A549 (cell line): ENCODE data around the gene UBXN2A. TPM values are rescaled to one million over a fixed set of nuclear protein-coding genes. Genes with fewer than 3 reads are reported as not detected.

Source experiments
- ATAC-seq, 2 experiments: fragments of 200-7000 bp in 1 of 2; fragments of >200 bp in 1 of 2; cut with Nextera tagmentation in 1 of 2; cut with Tn5 transposase in 1 of 2; 3 replicates each; pipeline versions ENCODE4 v1.8.0 to v1.9.1; 2018 to 2020; ENCODE audit warnings: mild to moderate bottlenecking in 1 of 2, moderate library complexity in 1 of 2
- CTCF ChIA-PET: fragments of 300-600 bp; sonication (Branson Sonifier 250); formaldehyde crosslinking; extraction: SDS; loops from one replicate; lab custom pipeline; 2021; ENCODE audit warnings: antibody characterized with exemption, inconsistent platforms; lab: Yijun Ruan, JAX
- POLR2A ChIA-PET: fragments of 350-600 bp; formaldehyde crosslinking; extraction: SDS; loops from one replicate; lab custom pipeline; 2021; ENCODE audit warnings: antibody characterized with exemption, inconsistent platforms; lab: Yijun Ruan, JAX
- DNase-seq, 2 experiments: peaks; one replicate each; pipeline versions ENCODE4 v3.0.0 to v3.0.0-alpha.2; 2011 to 2016; ENCODE audit warnings: low read depth in 1 of 2, low spot score in 1 of 2
- FAIRE-seq: peaks from 2 replicates; lab custom pipeline; 2011; peaks lifted over from hg19 to GRCh38; lab: Jason Lieb, UNC
- H3K27ac ChIP-seq, 2 experiments: fragments of >200 bp; sonication (Bioruptor Twin); formaldehyde crosslinking; 3 replicates each; pipeline ENCODE4 v1.5.1; 2016 to 2017
- H3K4me1 ChIP-seq: fragments of >200 bp; sonication (Bioruptor Twin); formaldehyde crosslinking; 3 replicates; pipeline ENCODE4 v1.6.1; 2016
- H3K4me2 ChIP-seq: fragments of >200 bp; sonication (Bioruptor Twin); formaldehyde crosslinking; 3 replicates; pipeline ENCODE4 v1.6.1; 2016
- H3K4me3 ChIP-seq: fragments of >200 bp; sonication (Bioruptor Twin); formaldehyde crosslinking; 3 replicates; pipeline ENCODE4 v1.5.1; 2016
- H3K9me3 ChIP-seq: fragments of >200 bp; sonication (Bioruptor Twin); formaldehyde crosslinking; 3 replicates; pipeline ENCODE4 v1.6.1; 2016
- BHLHE40 ChIP-seq: IDR thresholded peaks from 2 replicates; pipeline ENCODE4 v1.6.1; 2012; ENCODE audit warnings: low read depth, low read length, inconsistent platforms
- CHD2 ChIP-seq: fragments of 150-350 bp; IDR thresholded peaks from 2 replicates; pipeline ENCODE4 v1.6.1; 2014; ENCODE audit warnings: low read length; ENCODE audit not compliant: partially characterized antibody
- EHMT2 ChIP-seq: fragments of 200-600 bp; sonication (generic); IDR thresholded peaks from 2 replicates; pipeline ENCODE4 v1.6.1; 2016; ENCODE audit warnings: antibody characterized with exemption, low read depth, mild to moderate bottlenecking, moderate library complexity
- FOXS1 ChIP-seq: fragments of 250-450 bp; sonication (Bioruptor Pico); IDR thresholded peaks from 2 replicates; pipeline ENCODE4 v1.5.0; 2020; ENCODE audit warnings: mild to moderate bottlenecking, moderate library complexity
- HDAC2 ChIP-seq: fragments of 200-600 bp; sonication (generic); IDR thresholded peaks from 2 replicates; pipeline ENCODE4 v1.6.1; 2016
- HEYL ChIP-seq: fragments of 250-450 bp; sonication (Bioruptor Pico); IDR thresholded peaks from 2 replicates; pipeline ENCODE4 v1.8.0; 2021; ENCODE audit warnings: mild to moderate bottlenecking, moderate library complexity
- HOXB13 ChIP-seq: fragments of 250-450 bp; sonication (Bioruptor Pico); IDR thresholded peaks from 2 replicates; pipeline ENCODE4 v1.5.0; 2020; ENCODE audit warnings: low read depth, mild to moderate bottlenecking, moderate library complexity
- HOXB5 ChIP-seq: fragments of 250-450 bp; sonication (Bioruptor Pico); IDR thresholded peaks from 2 replicates; pipeline ENCODE4 v1.5.0; 2020; ENCODE audit warnings: mild to moderate bottlenecking, moderate library complexity
- JUN ChIP-seq, 2 experiments: fragments of >200 bp; sonication (Bioruptor Twin); formaldehyde crosslinking; IDR thresholded peaks; 2 replicates in 1 of 2; 3 replicates in 1 of 2; pipeline ENCODE4 v1.6.1; 2016 to 2017
- KDM1A ChIP-seq: fragments of 200-600 bp; sonication (generic); IDR thresholded peaks from 2 replicates; pipeline ENCODE4 v1.6.1; 2016; ENCODE audit warnings: low read depth, mild to moderate bottlenecking
- KDM5A ChIP-seq: fragments of 200-600 bp; sonication (generic); IDR thresholded peaks from 2 replicates; pipeline ENCODE4 v1.6.1; 2016; ENCODE audit warnings: antibody characterized with exemption, mild to moderate bottlenecking
- MAZ ChIP-seq: fragments of 150-350 bp; IDR thresholded peaks from 2 replicates; pipeline ENCODE4 v1.6.1; 2014; ENCODE audit warnings: antibody characterized with exemption, low read depth, low read length, borderline replicate concordance
- NFE2L2 ChIP-seq: fragments of 150-350 bp; conservative IDR thresholded peaks from 2 replicates; pipeline ENCODE4 v1.6.1; 2014; ENCODE audit warnings: low read length
- NR3C1 ChIP-seq: fragments of >200 bp; sonication (Bioruptor Twin); formaldehyde crosslinking; IDR thresholded peaks from 3 replicates; pipeline ENCODE4 v1.6.1; 2017
- PHF8 ChIP-seq: fragments of 200-600 bp; sonication (generic); IDR thresholded peaks from 2 replicates; pipeline ENCODE4 v1.6.1; 2016; ENCODE audit warnings: low read depth, mild to moderate bottlenecking, antibody characterized with exemption, moderate library complexity, borderline replicate concordance
- RCOR1 ChIP-seq: fragments of 150-350 bp; IDR thresholded peaks from 2 replicates; pipeline ENCODE4 v1.6.1; 2014; ENCODE audit warnings: antibody characterized with exemption, low read length, low read depth
- RNF2 ChIP-seq: fragments of 200-600 bp; sonication (generic); IDR thresholded peaks from 2 replicates; pipeline ENCODE4 v1.6.1; 2016; ENCODE audit warnings: low read depth, mild to moderate bottlenecking, antibody characterized with exemption, moderate library complexity, borderline replicate concordance
- TP53 ChIP-seq: fragments of 250-450 bp; sonication (Bioruptor Pico); IDR thresholded peaks from 2 replicates; pipeline ENCODE4 v1.5.0; 2021; ENCODE audit warnings: mild to moderate bottlenecking, moderate library complexity
- ZC3H11A ChIP-seq: fragments of 450-650 bp; IDR thresholded peaks from 2 replicates; pipeline ENCODE4 v1.6.1; 2014; ENCODE audit warnings: antibody characterized with exemption, mild to moderate bottlenecking
- ZFP36 ChIP-seq: fragments of 450-650 bp; IDR thresholded peaks from 2 replicates; pipeline ENCODE4 v1.6.1; 2014; ENCODE audit warnings: borderline replicate concordance; ENCODE audit not compliant: partially characterized antibody
- ZNF302 ChIP-seq: fragments of 250-450 bp; sonication (Bioruptor Pico); IDR thresholded peaks from 2 replicates; pipeline ENCODE4 v1.9.0; 2021; ENCODE audit warnings: inconsistent platforms, mild to moderate bottlenecking, moderate library complexity
- WGBS: methylation state at CpG from one replicate; pipeline ENCODE4 v1.1.6; 2017; ENCODE audit errors: missing lambda C conversion rate; 5-methylcytosine and 5-hydroxymethylcytosine counted together
- polyA plus RNA-seq, 4 experiments: library from polyadenylated mRNA; depleted of rRNA in 3 of 4; stranded (reverse); fragments of >200 nt; fragmentation: RNase III in 1 of 4; extraction: RNeasy Plus Mini Kit Qiagen cat#74134 plus additional on column Dnase treatment in 1 of 4; gene quantifications; 2 replicates in 3 of 4; 3 replicates in 1 of 4; pipeline ENCODE4 v1.2.3, GENCODE V29; 2011 to 2017
- TF ChIP-seq, protein P1 (sequence below): fragments of 150-350 bp; IDR thresholded peaks from 2 replicates; pipeline ENCODE4 v1.6.1; 2014; ENCODE audit warnings: low read depth, mild to moderate bottlenecking, low read length
- TF ChIP-seq, protein P2 (sequence below): fragments of 450-650 bp; IDR thresholded peaks from 2 replicates; pipeline ENCODE4 v1.6.1; 2014; ENCODE audit warnings: antibody characterized with exemption
- TF ChIP-seq, protein P3 (sequence below): fragments of 200-600 bp; sonication (generic); IDR thresholded peaks from 2 replicates; pipeline ENCODE4 v1.6.1; 2016; ENCODE audit warnings: antibody characterized with exemption, mild to moderate bottlenecking, moderate library complexity
- TF ChIP-seq, protein P4 (sequence below): IDR thresholded peaks from 2 replicates; pipeline ENCODE4 v1.6.1; 2012

The UBXN2A gene
- polyA plus RNA-seq, 2 of the 4 experiments (the other 2 are of a cell fraction): 13.7 to 25.4 TPM

DNA sequence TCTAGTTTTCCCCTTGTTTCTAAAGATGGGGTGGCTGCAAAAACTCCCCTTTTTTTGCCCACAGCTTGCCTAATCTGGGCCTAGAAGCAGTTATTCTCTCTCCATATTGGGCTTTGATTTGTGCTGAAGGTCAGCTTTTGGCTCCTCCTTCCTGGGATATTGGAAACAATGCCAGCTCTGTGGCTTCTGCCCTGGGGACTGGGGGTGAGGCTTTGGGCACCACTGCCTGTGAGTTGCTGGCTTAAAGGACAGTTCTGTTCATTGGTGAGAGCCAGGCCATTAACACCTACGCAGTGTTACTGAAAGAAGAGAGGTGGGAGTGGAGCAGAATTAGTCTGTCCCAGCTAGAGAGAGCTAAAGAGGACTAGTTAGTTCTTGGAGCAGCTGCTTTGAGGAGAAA, 4.3 kb downstream of the UBXN2A start:
- ChIA-PET CTCF (interaction anchor here (0.5 to 2.3 kb wide), 6 partner anchors 18 to 1060 kb away, joined by 3 to 17 read pairs (median 4); partner anchors contain the start of genes ATAD2B and TP53I3), POLR2A (no interaction called here)
- Histone ChIP-seq H3K4me1 (peaks cover 22% of the 10 kb centered on the region), H3K4me3 (no peak overlapping the region), H3K9me3 (no peaks in the 10 kb centered on the region), H3K4me2 (peak overlapping the region; percentile 17; the same call in 1 of the 3 replicates), H3K27ac (no peak overlapping the region)
- FAIRE-seq: no peak
- WGBS: 96% methylated on average over 1 of the region's 1 CpG
- no peak for DNase-seq
- no peak for ATAC-seq
- TF ChIP-seq ZNF302 (CRISPR knock-in tag): no peak
- no peak for TF ChIP-seq KDM1A
- TF ChIP-seq TP53 (CRISPR knock-in tag): no peak
- TF ChIP-seq ZFP36: no peak
- no peak for TF ChIP-seq NR3C1
- TF ChIP-seq, protein P1, sequence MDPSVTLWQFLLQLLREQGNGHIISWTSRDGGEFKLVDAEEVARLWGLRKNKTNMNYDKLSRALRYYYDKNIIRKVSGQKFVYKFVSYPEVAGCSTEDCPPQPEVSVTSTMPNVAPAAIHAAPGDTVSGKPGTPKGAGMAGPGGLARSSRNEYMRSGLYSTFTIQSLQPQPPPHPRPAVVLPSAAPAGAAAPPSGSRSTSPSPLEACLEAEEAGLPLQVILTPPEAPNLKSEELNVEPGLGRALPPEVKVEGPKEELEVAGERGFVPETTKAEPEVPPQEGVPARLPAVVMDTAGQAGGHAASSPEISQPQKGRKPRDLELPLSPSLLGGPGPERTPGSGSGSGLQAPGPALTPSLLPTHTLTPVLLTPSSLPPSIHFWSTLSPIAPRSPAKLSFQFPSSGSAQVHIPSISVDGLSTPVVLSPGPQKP: no peak
- no peak for TF ChIP-seq RCOR1
- TF ChIP-seq ZC3H11A: no peak
- no peak for TF ChIP-seq NFE2L2
- TF ChIP-seq, protein P2, sequence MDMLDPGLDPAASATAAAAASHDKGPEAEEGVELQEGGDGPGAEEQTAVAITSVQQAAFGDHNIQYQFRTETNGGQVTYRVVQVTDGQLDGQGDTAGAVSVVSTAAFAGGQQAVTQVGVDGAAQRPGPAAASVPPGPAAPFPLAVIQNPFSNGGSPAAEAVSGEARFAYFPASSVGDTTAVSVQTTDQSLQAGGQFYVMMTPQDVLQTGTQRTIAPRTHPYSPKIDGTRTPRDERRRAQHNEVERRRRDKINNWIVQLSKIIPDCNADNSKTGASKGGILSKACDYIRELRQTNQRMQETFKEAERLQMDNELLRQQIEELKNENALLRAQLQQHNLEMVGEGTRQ: no peak
- TF ChIP-seq FOXS1 (CRISPR knock-in tag): no peak
- no peak for TF ChIP-seq CHD2
- no peak for TF ChIP-seq PHF8

DNA sequence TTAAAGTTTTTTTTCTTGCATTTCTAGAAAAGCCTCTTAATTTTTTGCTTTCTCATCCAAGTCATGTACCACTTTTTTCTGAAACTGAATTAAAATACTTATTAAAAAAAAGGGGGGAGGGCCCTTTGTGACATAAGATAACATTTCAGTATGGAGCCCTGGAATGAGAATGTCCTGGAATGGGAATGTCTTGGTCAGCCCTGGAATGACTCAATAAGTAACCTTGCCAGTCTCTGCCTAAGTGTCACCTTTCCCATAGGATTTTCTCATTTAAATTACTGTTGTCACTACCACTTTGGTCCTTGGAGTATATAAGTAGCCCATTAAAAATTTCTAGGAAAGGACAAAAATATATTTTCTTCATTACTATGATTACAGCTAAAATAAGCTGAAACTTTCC, 4.7 kb downstream of the UBXN2A start:
- ChIA-PET CTCF (interaction anchor here (0.5 to 2.3 kb wide), 5 partner anchors 18 to 900 kb away, joined by 3 to 17 read pairs (median 4); partner anchors contain the start of genes ATAD2B and TP53I3), POLR2A (no interaction called here)
- no peaks in the 10 kb centered on the region for H3K9me3 ChIP-seq
- no peak overlapping the region for H3K4me3 ChIP-seq
- peaks cover 22% of the 10 kb centered on the region for H3K4me1 ChIP-seq
- DNase-seq: no peak
- no peak for FAIRE-seq
- TF ChIP-seq RNF2 (no peak), MAZ (no peak)
- H3K4me2 ChIP-seq: peak overlapping the region; percentile 17; the same call in 1 of the 3 replicates
- H3K27ac ChIP-seq: no peak overlapping the region
- no peak for ATAC-seq

DNA sequence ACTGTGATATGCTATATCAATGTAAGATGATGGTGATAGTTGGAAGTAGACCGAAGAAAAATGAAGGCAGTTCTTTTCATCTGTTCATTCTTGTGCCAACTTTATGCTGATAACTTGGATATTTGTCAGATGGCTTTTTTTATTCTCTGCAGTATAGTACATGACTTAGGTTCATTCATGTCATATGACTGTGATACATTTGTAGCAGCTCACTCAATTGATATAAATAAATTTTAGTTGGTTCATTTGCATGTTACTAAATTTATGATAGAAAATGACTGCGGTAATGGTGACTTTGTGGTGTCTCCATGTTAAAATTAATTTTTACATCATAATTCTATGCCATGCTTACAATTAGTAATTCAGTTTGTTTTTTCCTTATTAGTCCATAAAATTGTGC, 7.1 kb downstream of the UBXN2A start:
- DNase-seq: no peak
- Histone ChIP-seq H3K9me3 (no peaks in the 10 kb centered on the region), H3K27ac (no peak overlapping the region), H3K4me3 (no peak overlapping the region), H3K4me1 (peaks cover 14% of the 10 kb centered on the region; the same call in 2 of the 3 replicates), H3K4me2 (no peak overlapping the region)
- ChIA-PET POLR2A (no interaction called here), CTCF (interaction anchor here (1.2 kb wide), 1 partner anchor 20 kb away, joined by 4 read pairs; the partner anchor contains the start of gene ATAD2B)
- ATAC-seq: no peak
- TF ChIP-seq, protein P1: no peak
- TF ChIP-seq KDM5A: no peak
- no peak for TF ChIP-seq BHLHE40
- TF ChIP-seq MAZ: no peak
- no peak for TF ChIP-seq EHMT2
- no peak for TF ChIP-seq HOXB5 (CRISPR knock-in tag)
- TF ChIP-seq, protein P2: no peak
- no peak for TF ChIP-seq CHD2
- TF ChIP-seq HEYL (CRISPR knock-in tag): no peak
- TF ChIP-seq, protein P3, sequence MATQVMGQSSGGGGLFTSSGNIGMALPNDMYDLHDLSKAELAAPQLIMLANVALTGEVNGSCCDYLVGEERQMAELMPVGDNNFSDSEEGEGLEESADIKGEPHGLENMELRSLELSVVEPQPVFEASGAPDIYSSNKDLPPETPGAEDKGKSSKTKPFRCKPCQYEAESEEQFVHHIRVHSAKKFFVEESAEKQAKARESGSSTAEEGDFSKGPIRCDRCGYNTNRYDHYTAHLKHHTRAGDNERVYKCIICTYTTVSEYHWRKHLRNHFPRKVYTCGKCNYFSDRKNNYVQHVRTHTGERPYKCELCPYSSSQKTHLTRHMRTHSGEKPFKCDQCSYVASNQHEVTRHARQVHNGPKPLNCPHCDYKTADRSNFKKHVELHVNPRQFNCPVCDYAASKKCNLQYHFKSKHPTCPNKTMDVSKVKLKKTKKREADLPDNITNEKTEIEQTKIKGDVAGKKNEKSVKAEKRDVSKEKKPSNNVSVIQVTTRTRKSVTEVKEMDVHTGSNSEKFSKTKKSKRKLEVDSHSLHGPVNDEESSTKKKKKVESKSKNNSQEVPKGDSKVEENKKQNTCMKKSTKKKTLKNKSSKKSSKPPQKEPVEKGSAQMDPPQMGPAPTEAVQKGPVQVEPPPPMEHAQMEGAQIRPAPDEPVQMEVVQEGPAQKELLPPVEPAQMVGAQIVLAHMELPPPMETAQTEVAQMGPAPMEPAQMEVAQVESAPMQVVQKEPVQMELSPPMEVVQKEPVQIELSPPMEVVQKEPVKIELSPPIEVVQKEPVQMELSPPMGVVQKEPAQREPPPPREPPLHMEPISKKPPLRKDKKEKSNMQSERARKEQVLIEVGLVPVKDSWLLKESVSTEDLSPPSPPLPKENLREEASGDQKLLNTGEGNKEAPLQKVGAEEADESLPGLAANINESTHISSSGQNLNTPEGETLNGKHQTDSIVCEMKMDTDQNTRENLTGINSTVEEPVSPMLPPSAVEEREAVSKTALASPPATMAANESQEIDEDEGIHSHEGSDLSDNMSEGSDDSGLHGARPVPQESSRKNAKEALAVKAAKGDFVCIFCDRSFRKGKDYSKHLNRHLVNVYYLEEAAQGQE: no peak
- no peak for TF ChIP-seq HOXB13 (CRISPR knock-in tag)
- TF ChIP-seq HDAC2: no peak
- TF ChIP-seq PHF8: no peak
- TF ChIP-seq TP53 (CRISPR knock-in tag): no peak
- no peak for TF ChIP-seq JUN (IDR thresholded peaks at IDR 0.05)
- no peak for TF ChIP-seq FOXS1 (CRISPR knock-in tag)
- TF ChIP-seq, protein P4, sequence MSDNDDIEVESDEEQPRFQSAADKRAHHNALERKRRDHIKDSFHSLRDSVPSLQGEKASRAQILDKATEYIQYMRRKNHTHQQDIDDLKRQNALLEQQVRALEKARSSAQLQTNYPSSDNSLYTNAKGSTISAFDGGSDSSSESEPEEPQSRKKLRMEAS: no peak
- 98% methylated on average over 2 of the region's 2 CpGs for WGBS
- no peak for FAIRE-seq
